Naive thymus-derived CD4-positive, alpha-beta T cell (primary cell): ENCODE measurements around the gene PCCA. TPM values are rescaled to one million over a fixed set of nuclear protein-coding genes. Genes with fewer than 3 reads are reported as not detected.

Experiments
- ATAC-seq: fragments of 150-1000 bp; cut with Tn5 transposase; 2 replicates; pipeline ENCODE4 v1.10.0; 2021; ENCODE audit warnings: mild to moderate bottlenecking, moderate library complexity
- CTCF ChIA-PET: fragments of 350-600 bp; sonication (Branson Sonifier 250); formaldehyde crosslinking; loops from one replicate; lab custom pipeline; 2021; ENCODE audit warnings: antibody characterized with exemption; lab: Charles Lee
- POLR2A ChIA-PET: fragments of 350-600 bp; sonication (Branson Sonifier 250); formaldehyde crosslinking; loops from one replicate; lab custom pipeline; 2021; ENCODE audit warnings: antibody characterized with exemption, inconsistent platforms; lab: Charles Lee
- DNase-seq, 9 donors: peaks; one replicate each; pipeline versions ENCODE4 v3.0.0 to v3.0.0-alpha.2; 2020 to 2022; ENCODE audit warnings: mixed read lengths in 1 of 9
- H3K27ac ChIP-seq: one replicate; pipeline ENCODE4 v1.7.0; 2013; ENCODE audit warnings: mild to moderate bottlenecking, low read depth, low read length, moderate library complexity
- H3K27me3 ChIP-seq, 2 donors: one replicate each; pipeline ENCODE4 v1.7.0; 2013; ENCODE audit warnings: low read length in 2 of 2, mild to moderate bottlenecking in 2 of 2, moderate library complexity in 2 of 2; ENCODE audit not compliant: control insufficient read depth in 2 of 2, insufficient read depth in 2 of 2
- H3K36me3 ChIP-seq, 3 experiments: 1 replicate in 2 of 3; 2 replicates in 1 of 3; pipeline ENCODE4 v1.7.0; 2013; ENCODE audit warnings: low read length in 3 of 3, mild to moderate bottlenecking in 3 of 3, moderate library complexity in 1 of 3; ENCODE audit not compliant: insufficient read depth in 3 of 3, control insufficient read depth in 2 of 3
- H3K4me1 ChIP-seq, 2 donors: one replicate each; pipeline ENCODE4 v1.7.0; 2013; ENCODE audit warnings: low read length in 2 of 2, mild to moderate bottlenecking in 2 of 2, moderate library complexity in 1 of 2; ENCODE audit not compliant: control insufficient read depth in 2 of 2, insufficient read depth in 2 of 2
- H3K4me3 ChIP-seq: 2 replicates; pipeline ENCODE4 v1.7.0; 2013; ENCODE audit warnings: mild to moderate bottlenecking, low read length
- H3K9me3 ChIP-seq, 3 experiments: 1 replicate in 2 of 3; 2 replicates in 1 of 3; pipeline ENCODE4 v1.7.0; 2013; ENCODE audit warnings: low read length in 3 of 3; ENCODE audit not compliant: control insufficient read depth in 2 of 3
- H3K27ac Mint-ChIP-seq, 9 donors: one replicate each; pipeline ENCODE4 v1.8.0; 2020 to 2022; ENCODE audit warnings: mixed read lengths in 9 of 9, mild to moderate bottlenecking in 8 of 9, moderate library complexity in 5 of 9, inconsistent platforms in 2 of 9
- H3K27me3 Mint-ChIP-seq, 5 donors: one replicate each; pipeline ENCODE4 v1.8.0; 2021 to 2022; ENCODE audit warnings: mixed read lengths in 5 of 5, mild to moderate bottlenecking in 1 of 5
- H3K36me3 Mint-ChIP-seq, 5 donors: one replicate each; pipeline ENCODE4 v1.8.0; 2020 to 2022; ENCODE audit warnings: mixed read lengths in 5 of 5, mild to moderate bottlenecking in 3 of 5, inconsistent platforms in 1 of 5
- H3K4me1 Mint-ChIP-seq, 7 donors: one replicate each; pipeline ENCODE4 v1.8.0; 2020 to 2022; ENCODE audit warnings: mixed read lengths in 7 of 7, mild to moderate bottlenecking in 3 of 7, inconsistent platforms in 1 of 7
- H3K4me3 Mint-ChIP-seq, 10 donors: one replicate each; pipeline ENCODE4 v1.8.0; 2020 to 2022; ENCODE audit warnings: mild to moderate bottlenecking in 10 of 10, mixed read lengths in 10 of 10, moderate library complexity in 6 of 10, inconsistent platforms in 2 of 10
- H3K9me3 Mint-ChIP-seq, 11 donors: one replicate each; pipeline ENCODE4 v1.8.0; 2020 to 2022; ENCODE audit warnings: mixed read lengths in 11 of 11, mild to moderate bottlenecking in 4 of 11, inconsistent platforms in 1 of 11, moderate library complexity in 1 of 11
- intact Hi-C, 2 donors: fragments of 100-400 bp; cut with micrococcal nuclease; formaldehyde crosslinking; loops; one replicate each; pipeline ENCODE4 v1.15.1; 2023
- polyA plus RNA-seq, 2 donors: library from polyadenylated mRNA; unstranded; fragments of 300-500 nt; fragmentation: Illumina TruSeq; gene quantifications; one replicate each; pipeline ENCODE4 v1.2.3, GENCODE V29; 2021
- total RNA-seq, 6 experiments: library from RNA in 5 of 6; stranded (reverse) in 5 of 6; gene quantifications; 1 replicate in 5 of 6; 2 replicates in 1 of 6; pipeline ENCODE4 v1.2.3 and lab custom pipeline; 2021 to 2026

PCCA gene
- total and polyA plus RNA-seq, 7 experiments from 2014 or later, result 7.3 to 14.6 (median 11.3) TPM

- no peak overlapping the region for H3K4me3 ChIP-seq
- peaks cover 17 to 62% (median 46%) of the 10 kb centered on the region in 5 donors for H3K36me3 Mint-ChIP-seq
- intact Hi-C loops, result loop anchor here in 1 of 2 donors (2.0 kb wide), 1 partner anchor 39 kb away; no protein-coding TSS in a partner anchor
- no peaks in the 10 kb centered on the region for H3K27me3 ChIP-seq
- no peaks in the 10 kb centered on the region for H3K4me1 ChIP-seq
- H3K4me1 Mint-ChIP-seq, result peaks cover 0 to 39% (median 4%) of the 10 kb centered on the region in 7 donors
- ATAC-seq (no peak), DNase-seq (no peak)
- H3K36me3 ChIP-seq, result no peaks in the 10 kb centered on the region
- H3K27me3 Mint-ChIP-seq, result no peaks in the 10 kb centered on the region
- no peak overlapping the region for H3K27ac ChIP-seq
- H3K9me3 Mint-ChIP-seq, result peaks cover 0 to 15% (median 2%) of the 10 kb centered on the region in 11 donors
- H3K4me3 Mint-ChIP-seq, result peak overlapping the region in 1 of 10 donors; percentile 52
- peak overlapping the region in 3 of 9 donors; percentile 1 to 68 (median 61) for H3K27ac Mint-ChIP-seq
- CTCF ChIA-PET, result interaction anchor here (0.7 kb wide), 1 partner anchor 432 kb away, joined by 3 read pairs; no protein-coding TSS in a partner anchor
- POLR2A ChIA-PET, result no interaction called here
- H3K9me3 ChIP-seq, result no peaks in the 10 kb centered on the region
Observed at GRCh38 chr13:100434010-100434763, 345.3 kb downstream of the PCCA start.

DNA sequence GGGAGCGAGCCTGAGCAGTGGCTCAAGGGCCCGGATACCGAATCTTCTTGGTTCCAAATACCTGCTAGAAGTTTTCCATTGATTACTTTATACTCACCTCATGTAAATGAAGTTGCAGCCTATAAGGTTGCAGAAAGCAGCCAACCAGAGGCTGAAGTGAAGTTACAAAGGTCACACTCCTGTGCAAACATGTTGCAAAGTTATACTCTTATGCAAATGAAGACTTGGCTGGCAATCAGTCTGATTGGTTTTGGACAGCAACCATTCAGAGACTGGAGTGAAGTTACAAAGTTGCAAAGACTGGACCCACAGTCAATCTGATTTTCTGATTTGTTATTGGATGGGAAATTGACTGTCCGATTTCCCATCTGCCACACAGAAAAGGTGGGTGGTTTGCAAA, 347.2 kb downstream of the PCCA start:
- Histone ChIP-seq H3K9me3 (no peaks in the 10 kb centered on the region), H3K36me3 (no peaks in the 10 kb centered on the region), H3K4me1 (no peaks in the 10 kb centered on the region), H3K27ac (no peak overlapping the region), H3K27me3 (no peaks in the 10 kb centered on the region), H3K4me3 (no peak overlapping the region)
- DNase-seq (no peak), ATAC-seq (no peak)
- H3K4me3 Mint-ChIP-seq, result no peak overlapping the region
- CTCF ChIA-PET, result no interaction called here
- H3K4me1 Mint-ChIP-seq, result peaks cover 0 to 34% (median 4%) of the 10 kb centered on the region in 7 donors
- peaks cover 0 to 15% (median 0%) of the 10 kb centered on the region in 11 donors for H3K9me3 Mint-ChIP-seq
- POLR2A ChIA-PET, result no interaction called here
- intact Hi-C loops, result no loop called here
- no peaks in the 10 kb centered on the region for H3K27me3 Mint-ChIP-seq
- H3K36me3 Mint-ChIP-seq, result peaks cover 11 to 52% (median 35%) of the 10 kb centered on the region in 5 donors
- H3K27ac Mint-ChIP-seq, result no peak overlapping the region

DNA sequence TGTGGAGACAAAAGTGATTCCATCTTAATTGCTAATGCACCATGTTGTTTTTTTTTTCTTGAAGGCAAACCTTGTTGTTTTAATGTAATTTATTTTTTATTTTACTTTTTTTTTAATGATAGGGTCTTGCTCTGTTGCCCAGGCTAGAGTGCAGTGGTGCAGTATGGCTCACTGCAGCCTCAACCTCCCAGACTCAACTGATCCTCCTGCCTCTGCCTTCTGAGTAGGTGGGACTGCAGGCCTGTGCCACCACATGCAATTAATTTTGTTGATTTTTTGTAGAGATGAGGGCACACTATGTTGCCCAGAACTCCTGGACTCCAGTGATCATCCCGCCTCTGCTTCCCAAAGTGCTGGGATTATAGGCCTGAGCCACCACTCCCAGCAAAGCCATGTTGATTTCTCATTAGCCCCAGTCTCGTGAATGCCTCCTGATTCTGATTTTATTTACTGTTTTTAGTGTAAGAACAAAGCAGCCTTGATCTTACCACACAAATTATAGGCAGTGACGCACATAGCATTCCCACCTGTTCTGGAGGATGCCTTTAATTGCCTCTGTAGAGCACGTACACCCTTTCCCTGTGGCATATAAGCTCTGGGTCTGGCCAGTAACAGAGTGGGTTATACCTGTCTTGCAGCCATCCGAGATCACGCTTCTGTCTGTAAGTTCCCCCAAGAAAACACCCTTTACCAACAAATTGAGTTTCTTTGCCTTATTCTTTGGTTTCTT, 349.3 kb downstream of the PCCA start:
- no peaks in the 10 kb centered on the region for H3K27me3 Mint-ChIP-seq
- Histone ChIP-seq H3K27ac (no peak overlapping the region), H3K36me3 (no peaks in the 10 kb centered on the region), H3K4me1 (no peaks in the 10 kb centered on the region), H3K9me3 (no peaks in the 10 kb centered on the region), H3K4me3 (no peak overlapping the region), H3K27me3 (no peaks in the 10 kb centered on the region)
- H3K27ac Mint-ChIP-seq, result peak overlapping the region in 2 of 9 donors; percentile 2 to 16
- CTCF ChIA-PET, result no interaction called here
- POLR2A ChIA-PET, result no interaction called here
- intact Hi-C loops, result no loop called here
- ATAC-seq, result no peak
- peaks cover 0 to 3% (median 0%) of the 10 kb centered on the region in 11 donors for H3K9me3 Mint-ChIP-seq
- peaks cover 11 to 42% (median 23%) of the 10 kb centered on the region in 5 donors for H3K36me3 Mint-ChIP-seq
- no peak overlapping the region for H3K4me3 Mint-ChIP-seq
- no peak for DNase-seq
- peaks cover 0 to 23% (median 5%) of the 10 kb centered on the region in 7 donors for H3K4me1 Mint-ChIP-seq

GRCh38 chr13:100439247-100439970, 350.5 kb downstream of the PCCA start:
- no peaks in the 10 kb centered on the region for H3K27me3 ChIP-seq
- H3K9me3 ChIP-seq, result no peaks in the 10 kb centered on the region
- no peak for DNase-seq
- Mint-ChIP-seq H3K4me1 (peaks cover 0 to 15% (median 0%) of the 10 kb centered on the region in 7 donors), H3K36me3 (peaks cover 11 to 33% (median 17%) of the 10 kb centered on the region in 5 donors), H3K27ac (no peak overlapping the region), H3K4me3 (no peak overlapping the region), H3K27me3 (no peaks in the 10 kb centered on the region), H3K9me3 (peaks cover 0 to 3% (median 0%) of the 10 kb centered on the region in 11 donors)
- H3K4me3 ChIP-seq, result no peak overlapping the region
- ATAC-seq, result no peak
- ChIA-PET POLR2A (no interaction called here), CTCF (no interaction called here)
- H3K27ac ChIP-seq, result no peak overlapping the region
- intact Hi-C loops, result no loop called here
- H3K36me3 ChIP-seq, result no peaks in the 10 kb centered on the region
- no peaks in the 10 kb centered on the region for H3K4me1 ChIP-seq

GRCh38 chr13:100440751-100441425, 352.0 kb downstream of the PCCA start:
- Histone ChIP-seq H3K36me3 (no peaks in the 10 kb centered on the region), H3K4me1 (no peaks in the 10 kb centered on the region), H3K27ac (no peak overlapping the region), H3K4me3 (no peak overlapping the region), H3K9me3 (no peaks in the 10 kb centered on the region), H3K27me3 (no peaks in the 10 kb centered on the region)
- no peak overlapping the region for H3K4me3 Mint-ChIP-seq
- peaks cover 3 to 27% (median 12%) of the 10 kb centered on the region in 5 donors for H3K36me3 Mint-ChIP-seq
- no peaks in the 10 kb centered on the region for H3K27me3 Mint-ChIP-seq
- H3K4me1 Mint-ChIP-seq, result peaks cover 0 to 10% (median 0%) of the 10 kb centered on the region in 7 donors
- intact Hi-C loops, result no loop called here
- DNase-seq (no peak), ATAC-seq (no peak)
- H3K27ac Mint-ChIP-seq, result no peak overlapping the region
- peaks cover 0 to 2% (median 0%) of the 10 kb centered on the region in 11 donors for H3K9me3 Mint-ChIP-seq
- CTCF ChIA-PET, result no interaction called here
- POLR2A ChIA-PET, result interaction anchor here (0.6 kb wide), 1 partner anchor 261 kb away, joined by 3 read pairs; no protein-coding TSS in a partner anchor
